Mesenteric fat pad (tissue), 1 donor: ENCODE results near the gene SEMA5B. TPM values are rescaled to one million over a fixed set of nuclear protein-coding genes. Genes with fewer than 3 reads are reported as not detected.

ENCODE experiments used
- DNase-seq: peaks from one replicate; pipeline ENCODE4 v3.0.0-alpha.2; 2020; ENCODE audit warnings: low spot score
- total RNA-seq: library from RNA; stranded (reverse); fragmentation: NEBNext Ultra II Directional; extraction: Animal tissue kit (Norgen Biotek cat#: 25700); gene quantifications from one replicate; pipeline ENCODE4 v1.2.1, GENCODE V29; 2021
- donor health status: DM: yes; HTN: yes; CAD: no.

Gene SEMA5B
- total RNA-seq, 1 donor from 2014 or later = not detected

GRCh38 chr3:123060054-123060453 lies 32.5 kb upstream of the SEMA5B start:
- DNase-seq = no peak

- no peak for DNase-seq
These were observed 30.9 kb upstream of the SEMA5B start for GRCh38 chr3:123058505-123058904.

GRCh38 chr3:123055352-123055751 lies 27.8 kb upstream of the SEMA5B start:
- DNase-seq = no peak

GRCh38 chr3:123054931-123055330 lies 27.4 kb upstream of the SEMA5B start:
- DNase-seq = no peak

- DNase-seq = no peak
These were observed 26.7 kb upstream of the SEMA5B start for GRCh38 chr3:123054109-123054778.

GRCh38 chr3:123053107-123053506 lies 25.5 kb upstream of the SEMA5B start:
- no peak for DNase-seq

GRCh38 chr3:123050666-123051065 lies 23.1 kb upstream of the SEMA5B start:
- no peak for DNase-seq

- no peak for DNase-seq
These were observed 21.1 kb upstream of the SEMA5B start for GRCh38 chr3:123048480-123049237.

- DNase-seq = no peak
These were observed 19.4 kb upstream of the SEMA5B start for GRCh38 chr3:123047062-123047319.

- no peak for DNase-seq
These were observed 18.9 kb upstream of the SEMA5B start for GRCh38 chr3:123046262-123047061.

GRCh38 chr3:123044981-123045763 lies 17.6 kb upstream of the SEMA5B start:
- no peak for DNase-seq

- no peak for DNase-seq
These were observed 14.8 kb upstream of the SEMA5B start for GRCh38 chr3:123042413-123042812.

- no peak for DNase-seq
These were observed 11.6 kb upstream of the SEMA5B start for GRCh38 chr3:123039178-123039577.

GRCh38 chr3:123038751-123039150 lies 11.2 kb upstream of the SEMA5B start:
- DNase-seq = no peak

- no peak for DNase-seq
These were observed 9.4 kb upstream of the SEMA5B start for GRCh38 chr3:123037015-123037375.

GRCh38 chr3:123036352-123037014 lies 8.9 kb upstream of the SEMA5B start:
- DNase-seq = no peak

- DNase-seq = no peak
These were observed 7.4 kb upstream of the SEMA5B start for GRCh38 chr3:123034996-123035395.

GRCh38 chr3:123034120-123034519 lies 6.6 kb upstream of the SEMA5B start:
- no peak for DNase-seq

- no peak for DNase-seq
These were observed 4.5 kb upstream of the SEMA5B start for GRCh38 chr3:123032057-123032456.

GRCh38 chr3:123031051-123031450 lies 3.5 kb upstream of the SEMA5B start:
- DNase-seq = no peak

GRCh38 chr3:123028233-123028828 lies 768 bp upstream of the SEMA5B start:
- DNase-seq = no peak
